Neutrophil (primary cell): ENCODE measurements around the gene RABEP2.

Source experiments
- H3K27ac ChIP-seq: fragments of 200-600 bp; sonication (generic); 2 replicates; pipeline ENCODE4 v1.5.1; 2016; ENCODE audit warnings: mild to moderate bottlenecking, moderate library complexity
- H3K27me3 ChIP-seq: fragments of 200-600 bp; sonication (generic); 2 replicates; pipeline ENCODE4 v1.6.0; 2016; ENCODE audit warnings: mild to moderate bottlenecking
- H3K36me3 ChIP-seq: fragments of 200-600 bp; sonication (generic); 2 replicates; pipeline ENCODE4 v1.5.1; 2017
- H3K4me1 ChIP-seq, 2 experiments: fragments of 200-600 bp in 1 of 2; sonication (generic) in 1 of 2; 1 replicate in 1 of 2; 2 replicates in 1 of 2; pipeline versions ENCODE4 v1.5.1 to v1.6.1; 2013 to 2016; ENCODE audit warnings: low read depth in 1 of 2, low read length in 1 of 2, mild to moderate bottlenecking in 1 of 2, moderate library complexity in 1 of 2; ENCODE audit not compliant: control insufficient read depth in 1 of 2, insufficient read depth in 1 of 2
- H3K4me3 ChIP-seq, 2 experiments: fragments of 200-600 bp in 1 of 2; sonication (generic) in 1 of 2; 1 replicate in 1 of 2; 2 replicates in 1 of 2; pipeline ENCODE4 v1.5.1; 2013 to 2016; ENCODE audit warnings: low read depth in 1 of 2, low read length in 1 of 2, mild to moderate bottlenecking in 1 of 2, moderate library complexity in 1 of 2
- H3K9me3 ChIP-seq: fragments of 200-600 bp; sonication (generic); 2 replicates; pipeline ENCODE4 v1.5.1; 2016
- TF ChIP-seq, protein P1 (sequence below): fragments of 200-600 bp; sonication (generic); IDR thresholded peaks from 2 replicates; pipeline ENCODE4 v1.5.1; 2016; ENCODE audit warnings: antibody characterized with exemption

Gene RABEP2

DNA sequence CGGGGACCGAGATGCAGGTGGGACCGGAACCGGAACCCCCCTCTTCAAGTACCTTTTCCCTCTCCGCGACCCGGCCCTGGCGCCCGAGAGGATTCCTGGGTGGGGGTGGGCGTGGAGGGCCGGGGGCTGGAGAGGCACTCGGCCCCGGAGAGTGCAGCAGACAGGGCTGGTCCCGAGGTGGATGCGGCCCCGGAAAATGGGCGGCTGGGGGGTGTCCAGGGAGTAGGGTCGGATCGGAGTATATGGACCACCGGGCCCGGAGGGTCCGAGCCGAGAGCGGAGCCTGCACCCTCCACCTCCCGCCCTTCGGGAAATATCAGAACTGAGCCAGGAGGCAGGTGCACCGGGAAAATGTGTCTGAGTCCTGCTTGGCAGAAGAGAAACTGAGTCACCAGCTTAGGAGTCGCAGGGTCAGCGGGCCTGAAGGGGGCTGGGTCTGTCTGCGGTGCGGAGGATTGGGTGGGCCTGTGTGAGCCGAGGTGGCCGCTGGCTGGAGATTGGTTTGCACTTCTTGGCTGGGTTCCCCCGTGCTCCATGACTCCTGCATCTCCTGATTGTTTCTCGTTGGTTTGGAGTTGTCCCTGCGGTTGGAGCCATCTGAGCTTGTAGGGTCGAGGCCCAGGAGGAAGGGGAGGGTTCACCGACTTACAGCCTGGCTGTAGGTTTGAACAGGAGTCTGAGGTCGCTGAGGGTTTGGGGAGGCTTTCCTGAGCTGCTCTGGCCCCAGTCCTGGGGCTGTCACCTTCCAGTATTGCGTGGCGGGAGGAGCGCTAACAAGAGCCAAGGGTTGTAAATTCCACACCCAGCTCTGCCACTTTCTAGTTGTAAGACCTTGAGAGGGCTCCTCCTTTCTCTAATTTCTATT lies 60.9 kb downstream of the RABEP2 start:
- Histone ChIP-seq H3K4me3 (peak overlapping the region; percentile 94 to 99), H3K27me3 (no peaks in the 10 kb centered on the region), H3K4me1 (peaks cover 16 to 19% of the 10 kb centered on the region in 2 experiments), H3K36me3 (peaks cover 32% of the 10 kb centered on the region), H3K9me3 (no peaks in the 10 kb centered on the region), H3K27ac (peak overlapping the region; percentile 91)
- TF ChIP-seq, protein P1, sequence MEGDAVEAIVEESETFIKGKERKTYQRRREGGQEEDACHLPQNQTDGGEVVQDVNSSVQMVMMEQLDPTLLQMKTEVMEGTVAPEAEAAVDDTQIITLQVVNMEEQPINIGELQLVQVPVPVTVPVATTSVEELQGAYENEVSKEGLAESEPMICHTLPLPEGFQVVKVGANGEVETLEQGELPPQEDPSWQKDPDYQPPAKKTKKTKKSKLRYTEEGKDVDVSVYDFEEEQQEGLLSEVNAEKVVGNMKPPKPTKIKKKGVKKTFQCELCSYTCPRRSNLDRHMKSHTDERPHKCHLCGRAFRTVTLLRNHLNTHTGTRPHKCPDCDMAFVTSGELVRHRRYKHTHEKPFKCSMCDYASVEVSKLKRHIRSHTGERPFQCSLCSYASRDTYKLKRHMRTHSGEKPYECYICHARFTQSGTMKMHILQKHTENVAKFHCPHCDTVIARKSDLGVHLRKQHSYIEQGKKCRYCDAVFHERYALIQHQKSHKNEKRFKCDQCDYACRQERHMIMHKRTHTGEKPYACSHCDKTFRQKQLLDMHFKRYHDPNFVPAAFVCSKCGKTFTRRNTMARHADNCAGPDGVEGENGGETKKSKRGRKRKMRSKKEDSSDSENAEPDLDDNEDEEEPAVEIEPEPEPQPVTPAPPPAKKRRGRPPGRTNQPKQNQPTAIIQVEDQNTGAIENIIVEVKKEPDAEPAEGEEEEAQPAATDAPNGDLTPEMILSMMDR, result no peak

DNA sequence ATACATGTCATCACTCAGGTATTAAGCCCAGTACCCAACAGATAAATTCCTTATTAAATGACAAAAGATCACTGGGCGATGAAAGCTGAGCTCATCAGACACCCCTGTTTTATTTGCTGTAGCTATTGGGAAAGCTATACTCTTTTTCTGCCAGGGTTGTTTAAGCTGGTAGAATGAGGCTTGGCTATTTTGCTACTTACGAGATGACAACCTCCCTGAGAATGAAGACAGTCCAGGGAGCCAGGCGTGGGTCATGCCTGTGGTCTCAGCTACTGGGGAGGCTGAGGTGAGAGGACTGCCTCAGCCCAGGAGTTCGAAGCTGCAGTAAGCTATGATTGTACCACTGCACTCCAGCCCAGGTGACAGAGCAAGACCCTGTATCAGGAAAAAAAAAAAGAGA lies 65.7 kb downstream of the RABEP2 start:
- TF ChIP-seq, protein P1, result no peak
- no peaks in the 10 kb centered on the region for H3K36me3 ChIP-seq
- no peaks in the 10 kb centered on the region for H3K9me3 ChIP-seq
- no peak overlapping the region for H3K4me3 ChIP-seq
- H3K4me1 ChIP-seq, result peaks cover 9 to 11% of the 10 kb centered on the region in 2 experiments
- H3K27me3 ChIP-seq, result no peaks in the 10 kb centered on the region
- H3K27ac ChIP-seq, result no peak overlapping the region

DNA sequence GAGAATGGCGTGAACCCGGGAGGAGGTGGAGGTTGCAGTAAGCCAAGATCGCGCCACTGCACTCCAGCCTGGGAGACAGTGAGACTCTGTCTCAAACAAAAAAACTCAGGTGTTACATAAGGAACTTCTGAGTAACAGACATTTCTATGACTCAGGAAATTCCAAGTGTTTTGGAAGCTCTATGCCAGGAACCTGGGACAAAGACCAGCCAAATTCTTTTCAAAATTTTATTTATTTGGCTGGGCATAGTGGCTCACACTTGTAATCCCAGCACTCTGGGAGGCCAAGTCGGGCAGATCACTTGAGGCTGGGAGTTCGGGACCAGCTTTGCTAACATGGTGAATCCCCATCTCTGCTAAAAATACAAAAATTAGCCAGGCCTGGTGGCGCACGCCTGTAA lies 66.6 kb downstream of the RABEP2 start:
- no peak overlapping the region for H3K27ac ChIP-seq
- TF ChIP-seq, protein P1, result no peak
- no peaks in the 10 kb centered on the region for H3K27me3 ChIP-seq

More for the DNA sequence above, 66.6 kb downstream of the RABEP2 start:
- H3K9me3 ChIP-seq, result no peaks in the 10 kb centered on the region
- H3K4me1 ChIP-seq, result peaks cover 4 to 6% of the 10 kb centered on the region in 2 experiments
- no peaks in the 10 kb centered on the region for H3K36me3 ChIP-seq
- no peak overlapping the region for H3K4me3 ChIP-seq
